ENCODE measurements around the gene SMC5.

SMC5 gene

DNA sequence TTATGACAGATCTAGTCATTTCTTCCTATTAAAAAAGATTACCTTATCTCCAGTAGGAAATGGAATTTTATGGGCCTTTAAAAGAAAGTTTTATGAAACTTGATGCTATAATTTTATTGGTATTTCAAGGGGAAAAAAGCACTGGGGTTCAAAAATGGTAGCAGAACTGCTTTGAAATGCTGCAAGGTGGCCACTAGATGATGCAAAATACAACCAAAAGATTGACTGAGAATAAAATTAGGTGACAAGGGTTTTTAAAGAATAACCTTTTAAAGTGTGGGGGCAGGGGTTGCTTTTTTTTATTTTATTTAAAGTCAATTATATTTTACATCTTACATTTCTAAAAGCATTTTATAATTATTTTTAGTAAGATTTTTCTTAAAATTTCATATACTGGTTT, 94.0 kb downstream of the SMC5 start:
- Histone ChIP-seq H3K36me3 (peaks cover 31% of the 10 kb centered on the region), H3K9me3 (no peaks in the 10 kb centered on the region), H3K4me1 (no peaks in the 10 kb centered on the region), H3K4me3 (ENCODE audit: low read depth, low read length) (no peak overlapping the region), H3K27me3 (no peaks in the 10 kb centered on the region)
- DNase-seq = no peak
- TF ChIP-seq CTCF (IDR thresholded peaks at IDR 0.05; ENCODE audit: low read depth, low read length) = peak; percentile 57

- TF ChIP-seq CTCF (IDR thresholded peaks at IDR 0.05; ENCODE audit: low read depth, low read length) = no peak
- DNase-seq = no peak
- H3K9me3 ChIP-seq = no peaks in the 10 kb centered on the region
- peaks cover 10% of the 10 kb centered on the region for H3K36me3 ChIP-seq
- H3K4me1 ChIP-seq = no peaks in the 10 kb centered on the region
- no peaks in the 10 kb centered on the region for H3K27me3 ChIP-seq
- no peak overlapping the region for H3K4me3 ChIP-seq (ENCODE audit: low read depth, low read length)
Observed at GRCh38 chr9:70355801-70356200, 97.0 kb downstream of the SMC5 start.

DNA sequence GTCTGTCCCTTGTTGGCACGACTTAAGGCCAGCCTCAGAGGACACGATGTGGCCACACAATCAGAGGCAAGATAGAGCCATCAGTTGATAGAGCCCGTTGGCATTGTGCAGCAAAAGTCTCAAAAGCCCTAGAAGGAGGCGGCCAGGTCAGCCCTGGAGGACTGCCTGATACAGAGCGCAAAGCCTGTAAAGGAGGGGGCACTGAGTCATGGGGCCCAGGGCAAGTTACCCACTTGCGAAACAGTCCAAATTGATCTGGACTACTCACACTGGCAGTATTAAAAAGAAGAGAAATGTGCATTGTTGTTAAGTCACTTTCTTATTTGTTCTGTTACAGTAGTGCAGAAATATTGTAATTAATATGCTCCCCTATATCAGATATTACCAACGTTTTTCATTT, 104.2 kb downstream of the SMC5 start:
- Histone ChIP-seq H3K4me3 (ENCODE audit: low read depth, low read length) (no peak overlapping the region), H3K4me1 (no peaks in the 10 kb centered on the region), H3K36me3 (no peaks in the 10 kb centered on the region), H3K9me3 (no peaks in the 10 kb centered on the region), H3K27me3 (no peaks in the 10 kb centered on the region)
- no peak for TF ChIP-seq CTCF (IDR thresholded peaks at IDR 0.05; ENCODE audit: low read depth, low read length)
- DNase-seq = no peak

DNA sequence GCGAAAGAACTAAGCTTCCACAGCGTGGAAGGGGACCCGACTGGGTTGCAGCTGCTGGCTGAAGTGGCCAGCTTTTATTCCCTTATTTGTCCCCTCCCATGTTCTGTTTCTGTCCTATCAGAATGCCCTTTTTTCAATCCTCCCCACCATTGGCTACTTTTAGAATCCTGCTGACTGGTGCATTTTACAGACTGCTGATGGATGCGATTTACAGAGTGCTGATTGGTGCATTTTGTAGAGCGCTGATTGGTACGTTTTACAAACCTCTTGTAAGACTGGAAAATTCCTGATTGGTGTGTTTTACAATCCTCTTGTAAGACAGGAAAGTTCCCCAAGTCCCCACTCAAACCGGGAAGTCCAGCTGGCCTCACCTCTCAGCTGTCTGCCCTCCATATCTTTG, 105.0 kb downstream of the SMC5 start:
- no peaks in the 10 kb centered on the region for H3K4me1 ChIP-seq
- no peaks in the 10 kb centered on the region for H3K9me3 ChIP-seq
- no peaks in the 10 kb centered on the region for H3K36me3 ChIP-seq
- DNase-seq = no peak
- H3K27me3 ChIP-seq = no peaks in the 10 kb centered on the region
- TF ChIP-seq CTCF (IDR thresholded peaks at IDR 0.05; ENCODE audit: low read depth, low read length) = no peak
- no peak overlapping the region for H3K4me3 ChIP-seq (ENCODE audit: low read depth, low read length)

GRCh38 chr9:70367305-70367930, 108.6 kb downstream of the SMC5 start:
- TF ChIP-seq CTCF (IDR thresholded peaks at IDR 0.05; ENCODE audit: low read depth, low read length) = no peak
- H3K27me3 ChIP-seq = no peaks in the 10 kb centered on the region
- no peaks in the 10 kb centered on the region for H3K9me3 ChIP-seq
- no peak for DNase-seq
- H3K36me3 ChIP-seq = no peaks in the 10 kb centered on the region
- no peaks in the 10 kb centered on the region for H3K4me1 ChIP-seq
- no peak overlapping the region for H3K4me3 ChIP-seq (ENCODE audit: low read depth, low read length)

DNA sequence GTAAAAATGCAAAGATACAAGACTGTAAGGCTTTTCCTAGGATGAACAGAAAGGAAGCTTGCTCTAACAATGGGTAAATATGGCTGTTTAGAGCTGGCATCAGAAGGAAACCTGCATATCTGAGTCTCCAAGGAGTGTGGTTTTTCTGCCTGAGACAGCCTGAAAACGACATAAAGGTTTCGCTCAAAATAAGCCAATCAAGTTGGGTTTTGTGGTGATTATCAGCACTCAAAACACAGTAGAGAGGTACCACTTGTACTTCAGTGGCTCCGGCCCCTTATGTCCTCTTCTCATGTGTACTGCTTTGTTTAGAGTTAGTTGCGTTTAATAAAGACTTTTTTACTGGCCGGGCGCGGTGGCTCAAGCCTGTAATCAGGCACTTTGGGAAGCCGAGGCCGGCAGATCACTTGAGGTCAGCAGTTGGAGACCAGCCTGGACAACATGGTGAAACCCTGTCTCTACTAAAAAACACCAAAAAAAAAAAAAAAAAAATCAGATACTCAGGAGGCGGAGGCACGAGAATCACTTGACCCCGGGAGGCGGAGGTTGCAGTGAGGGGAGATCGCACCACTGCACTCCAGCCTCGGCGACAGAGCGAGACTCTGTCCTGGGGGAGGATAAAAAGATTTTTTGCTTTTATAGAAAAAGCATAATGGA, 116.3 kb downstream of the SMC5 start:
- no peaks in the 10 kb centered on the region for H3K36me3 ChIP-seq
- H3K4me3 ChIP-seq (ENCODE audit: low read depth, low read length) = no peak overlapping the region
- no peak for TF ChIP-seq CTCF (IDR thresholded peaks at IDR 0.05; ENCODE audit: low read depth, low read length)
- DNase-seq = no peak
- no peaks in the 10 kb centered on the region for H3K4me1 ChIP-seq
- no peaks in the 10 kb centered on the region for H3K27me3 ChIP-seq
- no peaks in the 10 kb centered on the region for H3K9me3 ChIP-seq
